Type B pancreatic cell (in vitro differentiated cells): Measurements from ENCODE around the gene STPG2. TPM values are rescaled to one million over a fixed set of nuclear protein-coding genes. Genes with fewer than 3 reads are reported as not detected.
A peak's percentile ranks its signal among the peaks of the same experiment; 100 is the strongest.
"Not testable (repeated sequence)": the region's sequence is repeated elsewhere in the genome, so short reads cannot be mapped to it uniquely, and the experiment has no call there.

Experiments used
- DNase-seq: peaks from one replicate; pipeline ENCODE4 v3.0.0; 2021; ENCODE audit warnings: mixed read lengths; ENCODE audit not compliant: unreplicated experiment; ENCODE audit errors: extremely low spot score
- H3K27ac Mint-ChIP-seq: 2 replicates; pipeline ENCODE4 v1.8.0; 2021; ENCODE audit warnings: mild to moderate bottlenecking, mixed read lengths
- H3K27me3 Mint-ChIP-seq: 2 replicates; pipeline ENCODE4 v1.8.0; 2021; ENCODE audit warnings: mixed read lengths
- H3K36me3 Mint-ChIP-seq: 2 replicates; pipeline ENCODE4 v1.8.0; 2021; ENCODE audit warnings: mixed read lengths
- H3K4me1 Mint-ChIP-seq: one replicate; pipeline ENCODE4 v1.8.0; 2021; ENCODE audit warnings: mixed read lengths; ENCODE audit not compliant: unreplicated experiment
- H3K4me3 Mint-ChIP-seq: 2 replicates; pipeline ENCODE4 v1.8.0; 2021; ENCODE audit warnings: mild to moderate bottlenecking, mixed read lengths
- H3K9me3 Mint-ChIP-seq: 2 replicates; pipeline ENCODE4 v1.8.0; 2021; ENCODE audit warnings: mixed read lengths
- CTCF ChIP-seq: fragments of 200-600 bp; sonication (generic); conservative IDR thresholded peaks from 2 replicates; pipeline ENCODE4 v1.5.0; 2021; ENCODE audit warnings: antibody characterized with exemption, mild to moderate bottlenecking
- total RNA-seq: library from RNA; stranded (reverse); gene quantifications from 2 replicates; pipeline ENCODE4 v1.2.1, GENCODE V29; 2021; ENCODE audit warnings: low replicate concordance

STPG2 gene
- total RNA-seq, 1 donor from 2014 or later, result 0.29 TPM

- H3K27ac Mint-ChIP-seq, result no peak overlapping the region
- peaks cover 5% of the 10 kb centered on the region for H3K9me3 Mint-ChIP-seq
- no peak for TF ChIP-seq CTCF
- DNase-seq, result no peak
- H3K36me3 Mint-ChIP-seq, result no peaks in the 10 kb centered on the region
- H3K4me3 Mint-ChIP-seq, result no peak overlapping the region
- no peaks in the 10 kb centered on the region for H3K4me1 Mint-ChIP-seq
- no peaks in the 10 kb centered on the region for H3K27me3 Mint-ChIP-seq
These were observed 231.1 kb downstream of the STPG2 start for GRCh38 chr4:97912156-97912555.

GRCh38 chr4:97911236-97911906 lies 231.9 kb downstream of the STPG2 start:
- no peaks in the 10 kb centered on the region for H3K4me1 Mint-ChIP-seq
- no peaks in the 10 kb centered on the region for H3K36me3 Mint-ChIP-seq
- peaks cover 5% of the 10 kb centered on the region for H3K9me3 Mint-ChIP-seq
- no peak for TF ChIP-seq CTCF
- DNase-seq, result no peak
- no peak overlapping the region for H3K4me3 Mint-ChIP-seq
- H3K27me3 Mint-ChIP-seq, result no peaks in the 10 kb centered on the region
- H3K27ac Mint-ChIP-seq, result no peak overlapping the region

GRCh38 chr4:97910005-97910404 lies 233.3 kb downstream of the STPG2 start:
- DNase-seq, result no peak
- H3K27me3 Mint-ChIP-seq, result no peaks in the 10 kb centered on the region
- H3K4me1 Mint-ChIP-seq, result no peaks in the 10 kb centered on the region
- peak; percentile 48 for TF ChIP-seq CTCF
- H3K4me3 Mint-ChIP-seq, result no peak overlapping the region
- H3K27ac Mint-ChIP-seq, result no peak overlapping the region
- H3K36me3 Mint-ChIP-seq, result no peaks in the 10 kb centered on the region
- H3K9me3 Mint-ChIP-seq, result no peaks in the 10 kb centered on the region

- not testable (repeated sequence) for H3K9me3 Mint-ChIP-seq, H3K27me3 Mint-ChIP-seq, H3K36me3 Mint-ChIP-seq, H3K4me1 Mint-ChIP-seq, H3K4me3 Mint-ChIP-seq, DNase-seq, H3K27ac Mint-ChIP-seq
These were observed 239.7 kb downstream of the STPG2 start for GRCh38 chr4:97903436-97904189.

- Mint-ChIP-seq H3K36me3 (no peaks in the 10 kb centered on the region), H3K9me3 (peaks cover 6% of the 10 kb centered on the region), H3K4me3 (no peak overlapping the region), H3K27me3 (no peaks in the 10 kb centered on the region), H3K27ac (no peak overlapping the region), H3K4me1 (no peaks in the 10 kb centered on the region)
- DNase-seq, result no peak
- no peak for TF ChIP-seq CTCF
These were observed 243.0 kb downstream of the STPG2 start for GRCh38 chr4:97900229-97900628.

- no peak for TF ChIP-seq CTCF
- Mint-ChIP-seq H3K4me3 (no peak overlapping the region), H3K27me3 (no peaks in the 10 kb centered on the region), H3K9me3 (peaks cover 3% of the 10 kb centered on the region), H3K36me3 (no peaks in the 10 kb centered on the region), H3K4me1 (no peaks in the 10 kb centered on the region), H3K27ac (no peak overlapping the region)
- DNase-seq, result no peak
These were observed 250.5 kb downstream of the STPG2 start for GRCh38 chr4:97892592-97893266.
